SK-N-SH (cell line): ENCODE data around the gene ABCC2. TPM values are rescaled to one million over a fixed set of nuclear protein-coding genes. Genes with fewer than 3 reads are reported as not detected.
A peak's percentile ranks its signal among the peaks of the same experiment; 100 is the strongest.

Experiments
- CTCF ChIA-PET: fragments of 300-600, 350-600 bp; formaldehyde crosslinking; extraction: SDS; loops from one replicate; lab custom pipeline; 2021; lab: Yijun Ruan, JAX
- POLR2A ChIA-PET: fragments of 350-600 bp; sonication (Branson Sonifier 250); formaldehyde crosslinking; extraction: SDS; loops from one replicate; lab custom pipeline; 2020; ENCODE audit warnings: antibody characterized with exemption, inconsistent platforms; lab: Yijun Ruan, JAX
- DNase-seq: peaks from one replicate; pipeline ENCODE4 v3.0.0; 2012
- H2AFZ ChIP-seq: fragments of 200-600 bp; sonication (generic); 2 replicates; pipeline ENCODE4 v1.8.1; 2016; ENCODE audit warnings: antibody characterized with exemption, mild to moderate bottlenecking, low read depth
- H3F3A ChIP-seq: fragments of 200-600 bp; sonication (generic); replicated peaks from 2 replicates; pipeline ENCODE3; 2016; ENCODE audit warnings: antibody characterized with exemption, mild to moderate bottlenecking; ENCODE audit not compliant: insufficient read depth
- H3K27ac ChIP-seq, 2 experiments: fragments of 200-500 bp in 1 of 2; fragments of 200-600 bp in 1 of 2; sonication (Bioruptor generic) in 1 of 2; sonication (generic), shearing (Covaris generic) in 1 of 2; 2 replicates each; pipeline versions ENCODE4 v1.5.1 to v1.6.1; 2014 to 2016; ENCODE audit warnings: low read depth in 2 of 2, inconsistent platforms in 1 of 2, low read length in 1 of 2, mild to moderate bottlenecking in 1 of 2, mixed read lengths in 1 of 2
- H3K27me3 ChIP-seq: fragments of 200-600 bp; sonication (generic), shearing (Covaris generic); 2 replicates; pipeline ENCODE4 v1.6.1; 2016; ENCODE audit warnings: mixed run types; ENCODE audit not compliant: insufficient read depth
- H3K36me3 ChIP-seq, 2 experiments: fragments of 200-500 bp in 1 of 2; fragments of 200-600 bp in 1 of 2; sonication (Bioruptor generic) in 1 of 2; sonication (generic) in 1 of 2; replicated peaks in 1 of 2; 2 replicates each; pipeline versions ENCODE3 to v1.5.1; 2014 to 2016; ENCODE audit warnings: low read length in 1 of 2, mild to moderate bottlenecking in 1 of 2; ENCODE audit not compliant: insufficient read depth in 2 of 2, control insufficient read depth in 1 of 2
- H3K4me1 ChIP-seq, 2 experiments: fragments of 200-500 bp in 1 of 2; fragments of 200-600 bp in 1 of 2; sonication (Bioruptor generic) in 1 of 2; sonication (generic), shearing (Covaris generic) in 1 of 2; 2 replicates each; pipeline versions ENCODE4 v1.5.1 to v1.6.1; 2014 to 2016; ENCODE audit warnings: low read depth in 1 of 2, low read length in 1 of 2, mixed run types in 1 of 2; ENCODE audit not compliant: insufficient read depth in 2 of 2, control insufficient read depth in 1 of 2
- H3K4me2 ChIP-seq: fragments of 200-600 bp; sonication (generic), shearing (Covaris generic); 2 replicates; pipeline ENCODE4 v1.6.1; 2017; ENCODE audit warnings: mixed run types
- H3K4me3 ChIP-seq, 2 experiments: fragments of 200-500 bp in 1 of 2; fragments of 200-600 bp in 1 of 2; sonication (Bioruptor generic) in 1 of 2; sonication (generic), shearing (Covaris generic) in 1 of 2; 2 replicates each; pipeline versions ENCODE4 v1.5.1 to v1.8.1; 2014 to 2016; ENCODE audit warnings: low read depth in 2 of 2, inconsistent platforms in 1 of 2, low read length in 1 of 2, mild to moderate bottlenecking in 1 of 2, mixed read lengths in 1 of 2, moderate library complexity in 1 of 2
- H3K79me2 ChIP-seq: fragments of 200-600 bp; sonication (generic); 2 replicates; pipeline ENCODE4 v1.8.1; 2017; ENCODE audit warnings: mild to moderate bottlenecking; ENCODE audit not compliant: insufficient read depth
- H3K9ac ChIP-seq: fragments of 200-600 bp; sonication (generic); 2 replicates; pipeline ENCODE4 v1.6.1; 2017; ENCODE audit warnings: mixed run types
- H3K9me2 ChIP-seq: fragments of 200-600 bp; sonication (generic); 2 replicates; pipeline ENCODE4 v1.6.1; 2017; ENCODE audit warnings: mixed run types
- H3K9me3 ChIP-seq: fragments of 200-600 bp; sonication (generic); 2 replicates; pipeline ENCODE4 v1.6.1; 2017; ENCODE audit warnings: mixed run types, mild to moderate bottlenecking, moderate library complexity
- H4K20me1 ChIP-seq: fragments of 200-600 bp; sonication (generic); 2 replicates; pipeline ENCODE4 v1.6.1; 2017; ENCODE audit warnings: mild to moderate bottlenecking, mixed run types; ENCODE audit not compliant: insufficient read depth
- CHD2 ChIP-seq: fragments of 150-350 bp; IDR thresholded peaks from 2 replicates; pipeline ENCODE4 v1.6.1; 2018; ENCODE audit warnings: low read length; ENCODE audit not compliant: partially characterized antibody
- ELF1 ChIP-seq: IDR thresholded peaks from 2 replicates; pipeline ENCODE4 v1.4.0; 2012
- EZH2phosphoT487 ChIP-seq: fragments of 200-600 bp; sonication (generic); IDR thresholded peaks from 2 replicates; pipeline ENCODE4 v1.6.1; 2017; ENCODE audit warnings: low read depth, mixed run types, mild to moderate bottlenecking, antibody characterized with exemption, moderate library complexity, borderline replicate concordance
- FOSL2 ChIP-seq: IDR thresholded peaks from 2 replicates; pipeline ENCODE4 v1.4.0; 2012; ENCODE audit warnings: low read depth, mild to moderate bottlenecking, moderate library complexity, borderline replicate concordance
- FOXJ3 ChIP-seq: sonication (generic); formaldehyde crosslinking; IDR thresholded peaks from 2 replicates; pipeline ENCODE4 v1.5.1; 2020; ENCODE audit warnings: mild to moderate bottlenecking, missing genetic modification reagents
- FOXM1 ChIP-seq: IDR thresholded peaks from 2 replicates; pipeline ENCODE4 v1.4.0; 2012; ENCODE audit warnings: low read depth, mild to moderate bottlenecking
- GABPA ChIP-seq: IDR thresholded peaks from 2 replicates; pipeline ENCODE4 v1.4.0; 2012; ENCODE audit warnings: low read depth, mild to moderate bottlenecking
- JUND ChIP-seq: IDR thresholded peaks from 2 replicates; pipeline ENCODE4 v1.4.0; 2012
- MEF2A ChIP-seq: IDR thresholded peaks from 2 replicates; pipeline ENCODE4 v1.4.0; 2012; ENCODE audit warnings: low read depth, borderline replicate concordance
- MXI1 ChIP-seq: IDR thresholded peaks from 2 replicates; pipeline ENCODE4 v1.6.1; 2012; ENCODE audit warnings: mild to moderate bottlenecking, low read depth, low read length, improper control_type of control experiment
- NFIC ChIP-seq: IDR thresholded peaks from 2 replicates; pipeline ENCODE4 v1.4.0; 2012; ENCODE audit warnings: borderline replicate concordance
- NRF1 ChIP-seq: IDR thresholded peaks from 2 replicates; pipeline ENCODE4 v1.6.1; 2012; ENCODE audit warnings: low read depth, mild to moderate bottlenecking, low read length
- POLR2AphosphoS5 ChIP-seq: IDR thresholded peaks from 2 replicates; pipeline ENCODE4 v1.6.1; 2012; ENCODE audit warnings: low read depth, low read length
- RAD21 ChIP-seq: IDR thresholded peaks from 2 replicates; pipeline ENCODE4 v1.6.1; 2012; ENCODE audit warnings: mild to moderate bottlenecking, low read length
- RFX5 ChIP-seq: IDR thresholded peaks from 2 replicates; pipeline ENCODE4 v1.6.1; 2012; ENCODE audit warnings: mild to moderate bottlenecking, improper control_type of control experiment, low read length
- RXRA ChIP-seq: IDR thresholded peaks from 2 replicates; pipeline ENCODE4 v1.4.0; 2012; ENCODE audit warnings: low read depth, mild to moderate bottlenecking, borderline replicate concordance
- SIN3A ChIP-seq: IDR thresholded peaks from 2 replicates; pipeline ENCODE4 v1.6.1; 2012; ENCODE audit warnings: low read depth, mild to moderate bottlenecking, low read length, moderate library complexity, borderline replicate concordance
- SMC3 ChIP-seq: IDR thresholded peaks from 2 replicates; pipeline ENCODE4 v1.6.1; 2012; ENCODE audit warnings: low read depth, low read length, improper control_type of control experiment
- TCF12 ChIP-seq: IDR thresholded peaks from 2 replicates; pipeline ENCODE4 v1.4.0; 2012
- TEAD4 ChIP-seq: IDR thresholded peaks from 2 replicates; pipeline ENCODE4 v1.4.0; 2012; ENCODE audit warnings: mild to moderate bottlenecking, borderline replicate concordance; ENCODE audit not compliant: insufficient read depth
- YY1 ChIP-seq: IDR thresholded peaks from 2 replicates; pipeline ENCODE4 v1.4.0; 2012; ENCODE audit warnings: low read depth, mild to moderate bottlenecking
- WGBS: methylation state at CpG from one replicate; pipeline ENCODE4 v1.1.6; 2017; ENCODE audit warnings: low lambda C conversion rate; 5-methylcytosine and 5-hydroxymethylcytosine counted together
- polyA plus RNA-seq, 3 experiments: library from polyadenylated mRNA; depleted of rRNA; stranded (reverse); fragments of >200 nt; gene quantifications; 2 replicates each; pipeline ENCODE4 v1.2.3, GENCODE V29; 2012
- TF ChIP-seq, protein P1 (sequence below): IDR thresholded peaks from 2 replicates; pipeline ENCODE4 v1.4.0; 2012; ENCODE audit warnings: low read depth, borderline replicate concordance
- TF ChIP-seq, protein P2 (sequence below): fragments of 150-350 bp; IDR thresholded peaks from 2 replicates; pipeline ENCODE4 v1.6.1; 2017; ENCODE audit warnings: antibody characterized with exemption, low read length, low read depth, borderline replicate concordance
- TF ChIP-seq, protein P3 (sequence below): fragments of 150-350 bp; IDR thresholded peaks from 2 replicates; pipeline ENCODE4 v1.6.1; 2016; ENCODE audit warnings: mild to moderate bottlenecking, low read depth, low read length
- TF ChIP-seq, protein P4 (sequence below): IDR thresholded peaks from 2 replicates; pipeline ENCODE4 v1.4.0; 2012; ENCODE audit warnings: low read depth, borderline replicate concordance
- TF ChIP-seq, protein P5 (sequence below): IDR thresholded peaks from 2 replicates; pipeline ENCODE4 v1.4.0; 2012; ENCODE audit warnings: low read depth

Gene ABCC2
- polyA plus RNA-seq, 1 of the 3 experiments (the other 2 are of a cell fraction), result 0.48 TPM

DNA sequence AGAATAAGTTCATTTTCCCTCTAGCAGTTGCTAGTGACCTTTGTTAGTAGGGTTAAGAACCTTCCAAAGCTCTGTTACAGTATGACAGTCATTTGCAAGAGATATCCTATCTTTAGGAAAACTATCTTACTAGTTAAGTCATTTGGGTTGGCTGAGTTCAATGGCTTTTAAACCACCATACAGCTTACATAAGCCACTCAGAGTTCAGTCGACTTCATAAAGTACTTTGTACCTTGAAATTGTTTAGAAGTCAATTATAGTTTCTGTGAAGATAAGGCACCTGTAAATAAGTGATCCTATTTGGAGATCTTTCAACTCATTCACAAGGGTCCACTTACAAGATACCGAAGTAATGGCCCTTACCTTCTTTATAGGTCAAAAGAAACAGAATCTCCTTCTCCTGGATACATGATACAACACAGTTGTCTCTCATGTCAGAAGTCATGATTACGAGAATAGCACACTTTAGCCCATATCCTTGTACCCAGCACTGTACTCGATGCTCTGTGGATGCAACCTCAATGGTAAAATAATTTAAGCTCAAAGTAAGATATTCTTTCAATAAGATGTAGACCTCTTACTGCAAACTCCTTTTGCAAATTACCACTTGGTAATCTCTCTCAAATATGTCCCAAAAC is 11.9 kb upstream of the ABCC2 start:
- DNase-seq, result no peak
- POLR2A ChIA-PET, result no interaction called here

DNA sequence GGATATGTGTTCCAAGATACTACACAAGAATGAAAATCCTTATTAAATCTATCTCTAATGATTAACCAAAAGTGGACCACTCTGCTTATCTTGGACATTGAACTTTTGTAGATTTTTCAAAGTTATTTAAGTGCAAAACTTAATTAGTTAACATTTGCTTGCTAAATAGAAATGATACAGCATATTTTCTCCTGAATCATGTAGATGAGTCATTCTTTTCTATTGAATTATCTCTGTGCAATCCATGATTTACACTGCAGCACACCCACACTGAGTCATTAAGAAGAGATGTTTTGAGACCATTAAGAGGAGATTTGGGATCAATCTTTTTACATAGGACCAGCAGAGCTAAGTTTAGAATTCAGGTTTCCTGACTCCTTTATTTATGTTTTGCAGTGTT is 6.6 kb upstream of the ABCC2 start:
- Histone ChIP-seq H2AFZ (no peak overlapping the region), H3K9ac (peak overlapping the region; percentile 29; the same call in 1 of the 2 replicates), H3K4me1 (peaks cover 0 to 34% of the 10 kb centered on the region in 2 experiments; a peak in 1 of 4 replicates), H3K27me3 (no peaks in the 10 kb centered on the region), H3F3A (peaks cover 47% of the 10 kb centered on the region), H3K36me3 (no peaks in the 10 kb centered on the region), H3K4me3 (no peak overlapping the region), H3K9me2 (no peaks in the 10 kb centered on the region), H4K20me1 (no peaks in the 10 kb centered on the region), H3K4me2 (peak overlapping the region; percentile 42; the same call in 1 of the 2 replicates), H3K79me2 (no peaks in the 10 kb centered on the region), H3K9me3 (no peaks in the 10 kb centered on the region), H3K27ac (peak overlapping the region; percentile 70 to 89)
- ChIA-PET POLR2A (no interaction called here), CTCF (no interaction called here)
- peak; percentile 11 for DNase-seq
- TF ChIP-seq GABPA (no peak), RAD21 (no peak), JUND (peak; percentile 98), YY1 (no peak), MXI1 (no peak), NRF1 (no peak), FOXM1 (peak; percentile 61; the same call in 1 of the 2 replicates), FOXJ3 (CRISPR knock-in tag) (no peak), MEF2A (peak; percentile 54; the same call in 1 of the 2 replicates), EZH2phosphoT487 (no peak), POLR2AphosphoS5 (peak; percentile 67; the same call in 1 of the 2 replicates)
- TF ChIP-seq, protein P1, sequence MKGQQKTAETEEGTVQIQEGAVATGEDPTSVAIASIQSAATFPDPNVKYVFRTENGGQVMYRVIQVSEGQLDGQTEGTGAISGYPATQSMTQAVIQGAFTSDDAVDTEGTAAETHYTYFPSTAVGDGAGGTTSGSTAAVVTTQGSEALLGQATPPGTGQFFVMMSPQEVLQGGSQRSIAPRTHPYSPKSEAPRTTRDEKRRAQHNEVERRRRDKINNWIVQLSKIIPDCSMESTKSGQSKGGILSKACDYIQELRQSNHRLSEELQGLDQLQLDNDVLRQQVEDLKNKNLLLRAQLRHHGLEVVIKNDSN, result no peak
- TF ChIP-seq, protein P2, sequence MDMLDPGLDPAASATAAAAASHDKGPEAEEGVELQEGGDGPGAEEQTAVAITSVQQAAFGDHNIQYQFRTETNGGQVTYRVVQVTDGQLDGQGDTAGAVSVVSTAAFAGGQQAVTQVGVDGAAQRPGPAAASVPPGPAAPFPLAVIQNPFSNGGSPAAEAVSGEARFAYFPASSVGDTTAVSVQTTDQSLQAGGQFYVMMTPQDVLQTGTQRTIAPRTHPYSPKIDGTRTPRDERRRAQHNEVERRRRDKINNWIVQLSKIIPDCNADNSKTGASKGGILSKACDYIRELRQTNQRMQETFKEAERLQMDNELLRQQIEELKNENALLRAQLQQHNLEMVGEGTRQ, result no peak

More for the DNA sequence above, 11.9 kb upstream of the ABCC2 start:
- peaks cover 0 to 2% of the 10 kb centered on the region in 2 experiments; a peak in 1 of 4 replicates for H3K4me1 ChIP-seq
- H3K27ac ChIP-seq, result no peak overlapping the region
- H2AFZ ChIP-seq, result no peak overlapping the region
- TF ChIP-seq NFIC (no peak), ELF1 (no peak), FOSL2 (no peak), NRF1 (no peak), RFX5 (no peak), TCF12 (no peak), CHD2 (no peak), RAD21 (no peak), SMC3 (no peak), SIN3A (no peak), MEF2A (no peak), JUND (no peak), EZH2phosphoT487 (no peak), GABPA (no peak), RXRA (no peak), MXI1 (no peak), TEAD4 (no peak)
- TF ChIP-seq, protein P3, sequence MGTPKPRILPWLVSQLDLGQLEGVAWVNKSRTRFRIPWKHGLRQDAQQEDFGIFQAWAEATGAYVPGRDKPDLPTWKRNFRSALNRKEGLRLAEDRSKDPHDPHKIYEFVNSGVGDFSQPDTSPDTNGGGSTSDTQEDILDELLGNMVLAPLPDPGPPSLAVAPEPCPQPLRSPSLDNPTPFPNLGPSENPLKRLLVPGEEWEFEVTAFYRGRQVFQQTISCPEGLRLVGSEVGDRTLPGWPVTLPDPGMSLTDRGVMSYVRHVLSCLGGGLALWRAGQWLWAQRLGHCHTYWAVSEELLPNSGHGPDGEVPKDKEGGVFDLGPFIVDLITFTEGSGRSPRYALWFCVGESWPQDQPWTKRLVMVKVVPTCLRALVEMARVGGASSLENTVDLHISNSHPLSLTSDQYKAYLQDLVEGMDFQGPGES, result no peak
- TF ChIP-seq, protein P4, sequence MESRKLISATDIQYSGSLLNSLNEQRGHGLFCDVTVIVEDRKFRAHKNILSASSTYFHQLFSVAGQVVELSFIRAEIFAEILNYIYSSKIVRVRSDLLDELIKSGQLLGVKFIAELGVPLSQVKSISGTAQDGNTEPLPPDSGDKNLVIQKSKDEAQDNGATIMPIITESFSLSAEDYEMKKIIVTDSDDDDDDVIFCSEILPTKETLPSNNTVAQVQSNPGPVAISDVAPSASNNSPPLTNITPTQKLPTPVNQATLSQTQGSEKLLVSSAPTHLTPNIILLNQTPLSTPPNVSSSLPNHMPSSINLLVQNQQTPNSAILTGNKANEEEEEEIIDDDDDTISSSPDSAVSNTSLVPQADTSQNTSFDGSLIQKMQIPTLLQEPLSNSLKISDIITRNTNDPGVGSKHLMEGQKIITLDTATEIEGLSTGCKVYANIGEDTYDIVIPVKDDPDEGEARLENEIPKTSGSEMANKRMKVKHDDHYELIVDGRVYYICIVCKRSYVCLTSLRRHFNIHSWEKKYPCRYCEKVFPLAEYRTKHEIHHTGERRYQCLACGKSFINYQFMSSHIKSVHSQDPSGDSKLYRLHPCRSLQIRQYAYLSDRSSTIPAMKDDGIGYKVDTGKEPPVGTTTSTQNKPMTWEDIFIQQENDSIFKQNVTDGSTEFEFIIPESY, result no peak
- TF ChIP-seq, protein P5, sequence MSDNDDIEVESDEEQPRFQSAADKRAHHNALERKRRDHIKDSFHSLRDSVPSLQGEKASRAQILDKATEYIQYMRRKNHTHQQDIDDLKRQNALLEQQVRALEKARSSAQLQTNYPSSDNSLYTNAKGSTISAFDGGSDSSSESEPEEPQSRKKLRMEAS, result no peak
- no peak overlapping the region for H3K4me2 ChIP-seq
- peaks cover 22% of the 10 kb centered on the region for H3F3A ChIP-seq
- H3K9me3 ChIP-seq, result no peaks in the 10 kb centered on the region
- H3K36me3 ChIP-seq, result no peaks in the 10 kb centered on the region
- no peak overlapping the region for H3K9ac ChIP-seq
- WGBS, result 64% methylated on average over 4 of the region's 4 CpGs
- H3K4me3 ChIP-seq, result no peak overlapping the region
- H3K9me2 ChIP-seq, result no peaks in the 10 kb centered on the region
- H3K27me3 ChIP-seq, result no peaks in the 10 kb centered on the region
- no peaks in the 10 kb centered on the region for H3K79me2 ChIP-seq
- CTCF ChIA-PET, result interaction anchor here (0.6 to 0.9 kb wide), 2 partner anchors 326 to 1024 kb away, joined by 3 read pairs; no protein-coding TSS in a partner anchor
- no peaks in the 10 kb centered on the region for H4K20me1 ChIP-seq
